ENCODE data around the gene CST6. TPM values are rescaled to one million over a fixed set of nuclear protein-coding genes. Genes with fewer than 3 reads are reported as not detected.
"Not testable (repeated sequence)": the region's sequence is repeated elsewhere in the genome, so short reads cannot be mapped to it uniquely, and the experiment has no call there.

CST6 gene
- total RNA-seq, 1 donor from 2014 or later: 2.3 TPM

- no peak for DNase-seq
Measured at GRCh38 chr11:65987336-65987735, 24.5 kb upstream of the CST6 start.

- DNase-seq: peak; percentile 98
Measured at GRCh38 chr11:65988791-65989592, 22.8 kb upstream of the CST6 start.

- DNase-seq: no peak
Measured at GRCh38 chr11:65992056-65992455, 19.8 kb upstream of the CST6 start.

- DNase-seq: no peak
Measured at GRCh38 chr11:65997286-65997685, 14.5 kb upstream of the CST6 start.

- DNase-seq: peak; percentile 99
Measured at GRCh38 chr11:66001942-66002647, 9.7 kb upstream of the CST6 start, which contains the start of the genes BANF1 and EIF1AD. Gene BANF1 (plus strand): TSS chr11:66002503. CDS start chr11:66003251, 748 bp downstream. Gene EIF1AD (minus strand): TSS chr11:66002157. CDS start chr11:66000389, 1,768 bp downstream.

- peak; percentile 68 for DNase-seq
Measured at GRCh38 chr11:66002648-66003225, 9.1 kb upstream of the CST6 start.

GRCh38 chr11:66003291-66003690 lies 8.5 kb upstream of the CST6 start:
- no peak for DNase-seq

GRCh38 chr11:66004186-66004585 lies 7.6 kb upstream of the CST6 start:
- DNase-seq: no peak

- DNase-seq: no peak
Measured at GRCh38 chr11:66006134-66006890, 5.5 kb upstream of the CST6 start.

GRCh38 chr11:66006891-66007176 lies 5.0 kb upstream of the CST6 start:
- DNase-seq: no peak

GRCh38 chr11:66007201-66007634 lies 4.6 kb upstream of the CST6 start:
- no peak for DNase-seq

- DNase-seq: no peak
Measured at GRCh38 chr11:66008095-66008467, 3.7 kb upstream of the CST6 start.

- no peak for DNase-seq
Measured at GRCh38 chr11:66008468-66009101, 3.2 kb upstream of the CST6 start.

- not testable (repeated sequence) for DNase-seq
Measured at GRCh38 chr11:66010036-66010435, 1.8 kb upstream of the CST6 start.

- DNase-seq: no peak
Measured at GRCh38 chr11:66011239-66011784, 496 bp upstream of the CST6 start.

GRCh38 chr11:66012371-66012945 lies 650 bp downstream of the CST6 start:
- no peak for DNase-seq

- no peak for DNase-seq
Measured at GRCh38 chr11:66012946-66013761, 1.3 kb downstream of the CST6 start.

- no peak for DNase-seq
Measured at GRCh38 chr11:66013762-66014100, 1.9 kb downstream of the CST6 start.

- DNase-seq: no peak
Measured at GRCh38 chr11:66014804-66015453, 3.1 kb downstream of the CST6 start.

- peak; percentile 11 for DNase-seq
Measured at GRCh38 chr11:66015454-66015881, 3.7 kb downstream of the CST6 start.
